Psoas muscle (tissue), 8 donors: Measurements from ENCODE around the gene ATP5F1B. TPM values are rescaled to one million over a fixed set of nuclear protein-coding genes. Genes with fewer than 3 reads are reported as not detected.

Experiments
- ATAC-seq, 4 donors: fragments of 200-7000 bp; cut with Tn5 transposase; one replicate each; pipeline ENCODE4 v1.9.1; 2020; ENCODE audit warnings: moderate library complexity in 3 of 4, mild to moderate bottlenecking in 2 of 4
- DNase-seq, 2 donors: peaks; one replicate each; pipeline ENCODE4 v3.0.0-alpha.2; 2020
- H3K27ac ChIP-seq: fragments of 200-600 bp; one replicate; pipeline ENCODE4 v1.8.0; 2022
- H3K27me3 ChIP-seq, 3 donors: fragments of 200-600 bp in 1 of 3; one replicate each; pipeline versions ENCODE4 v1.6.1 to v1.8.0; 2013 to 2022; ENCODE audit warnings: low read length in 2 of 3, mild to moderate bottlenecking in 2 of 3, moderate library complexity in 1 of 3; ENCODE audit not compliant: insufficient read depth in 3 of 3
- H3K36me3 ChIP-seq, 2 donors: fragments of 200-600 bp in 1 of 2; one replicate each; pipeline versions ENCODE4 v1.6.1 to v1.8.0; 2013 to 2022; ENCODE audit warnings: low read depth in 1 of 2, mild to moderate bottlenecking in 1 of 2, moderate library complexity in 1 of 2; ENCODE audit not compliant: insufficient read depth in 1 of 2
- H3K4me1 ChIP-seq: fragments of 200-600 bp; one replicate; pipeline ENCODE4 v1.8.0; 2022
- H3K4me3 ChIP-seq: fragments of 200-600 bp; one replicate; pipeline ENCODE4 v1.8.0; 2022; ENCODE audit warnings: mild to moderate bottlenecking
- H3K9me3 ChIP-seq: fragments of 200-600 bp; one replicate; pipeline ENCODE4 v1.8.0; 2022
- WGBS, 3 donors: extraction: QIAGEN DNeasy Blood & Tissue Kit; methylation state at CpG; one replicate each; pipeline versions ENCODE4 v1.1.6 to v1.1.7; 2013; 5-methylcytosine and 5-hydroxymethylcytosine counted together
- intact Hi-C, 2 donors: fragments of 100-400 bp; cut with DNase I; formaldehyde crosslinking; loops; one replicate each; pipeline versions ENCODE4 v1.11.0 to v1.14.2; 2022
- polyA plus RNA-seq, 3 donors: library from polyadenylated mRNA; stranded (reverse); fragments of 200-250 nt; gene quantifications; one replicate each; pipeline ENCODE4 v1.2.3, GENCODE V29; 2013
- total RNA-seq, 4 donors: library from RNA; stranded (reverse); fragmentation: NEBNext Ultra II Directional in 2 of 4; extraction: Animal tissue kit (Norgen Biotek cat#: 25700) in 2 of 4; gene quantifications; one replicate each; pipeline versions ENCODE4 v1.2.1 to v1.2.4, GENCODE V29; 2021 to 2023
- TF ChIP-seq, protein P1 (sequence below): fragments of 200-600 bp; IDR thresholded peaks from one replicate; pipeline ENCODE4 v1.8.0; 2022; ENCODE audit warnings: antibody characterized with exemption
- donor health status: healthy with polysubstance abuse.
- donor health status: DM: no; HTN: no; CAD: no; lungs with moderate emphysema.
- donor health status: Bipolar disorder and iron deficiency.
- donor health status: healthy.
- donor health status: DM: yes; HTN: yes; CAD: no.
- donor health status: DM: no; HTN: no; CAD: no.
- donor health status: DM: no; HTN: no; CAD: no.
- donor health status: DM: yes; HTN: yes; CAD: no.

Gene ATP5F1B
- total and polyA plus RNA-seq, 7 donors: 1,044 to 2,759 (median 1,450) TPM

DNA sequence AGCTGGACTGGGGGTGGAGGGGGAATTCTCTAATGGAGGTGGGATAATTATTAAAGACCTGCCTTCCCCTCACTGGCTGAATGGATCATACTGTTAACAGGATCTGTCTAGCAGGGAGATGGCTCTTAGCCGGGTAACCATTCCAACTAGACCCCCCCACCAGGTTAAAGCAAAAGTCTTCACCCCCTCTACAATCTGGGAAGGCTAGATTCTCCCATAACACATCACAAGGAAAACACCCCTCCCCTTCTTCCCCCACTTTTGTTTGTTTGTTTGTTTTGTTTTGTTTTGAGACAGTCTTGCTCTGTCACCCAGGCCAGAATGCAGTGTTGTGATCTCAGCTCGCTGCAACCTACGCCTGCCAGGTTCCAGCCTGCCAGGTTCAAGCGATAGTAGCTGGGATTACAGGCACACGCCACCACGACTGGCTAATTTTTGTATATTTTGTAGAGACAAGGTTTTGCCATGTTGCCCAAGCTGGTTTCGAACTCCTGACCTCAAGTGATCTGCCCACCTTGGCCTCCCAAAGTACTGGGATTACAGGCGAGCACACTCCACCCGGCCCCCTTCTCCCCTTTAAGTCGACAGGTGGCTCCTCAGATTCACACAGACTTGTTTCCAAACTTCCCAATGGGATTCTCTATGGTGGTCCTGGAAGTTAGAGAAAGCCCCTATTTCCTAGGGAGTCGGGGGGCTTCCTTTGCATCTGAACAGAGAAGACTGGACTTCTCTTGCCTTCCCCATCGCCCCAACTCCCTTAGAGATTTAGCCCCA lies 12.1 kb downstream of the ATP5F1B start:
- peak overlapping the region; percentile 90 for H3K27ac ChIP-seq
- intact Hi-C loops: loop anchor here in 1 of 2 donors (5.0 kb wide), 1 partner anchor 111 kb away; the partner anchor contains the start of gene RBMS2
- H3K27me3 ChIP-seq: no peaks in the 10 kb centered on the region
- H3K36me3 ChIP-seq: peaks cover 4 to 15% of the 10 kb centered on the region in 2 donors
- ATAC-seq: no peak
- no peaks in the 10 kb centered on the region for H3K9me3 ChIP-seq
- 18 to 41% (median 27%) methylated on average over 12 of the region's 12 CpGs for WGBS, 3 donors
- DNase-seq: no peak
- peaks cover 56% of the 10 kb centered on the region for H3K4me1 ChIP-seq
- TF ChIP-seq, protein P1, sequence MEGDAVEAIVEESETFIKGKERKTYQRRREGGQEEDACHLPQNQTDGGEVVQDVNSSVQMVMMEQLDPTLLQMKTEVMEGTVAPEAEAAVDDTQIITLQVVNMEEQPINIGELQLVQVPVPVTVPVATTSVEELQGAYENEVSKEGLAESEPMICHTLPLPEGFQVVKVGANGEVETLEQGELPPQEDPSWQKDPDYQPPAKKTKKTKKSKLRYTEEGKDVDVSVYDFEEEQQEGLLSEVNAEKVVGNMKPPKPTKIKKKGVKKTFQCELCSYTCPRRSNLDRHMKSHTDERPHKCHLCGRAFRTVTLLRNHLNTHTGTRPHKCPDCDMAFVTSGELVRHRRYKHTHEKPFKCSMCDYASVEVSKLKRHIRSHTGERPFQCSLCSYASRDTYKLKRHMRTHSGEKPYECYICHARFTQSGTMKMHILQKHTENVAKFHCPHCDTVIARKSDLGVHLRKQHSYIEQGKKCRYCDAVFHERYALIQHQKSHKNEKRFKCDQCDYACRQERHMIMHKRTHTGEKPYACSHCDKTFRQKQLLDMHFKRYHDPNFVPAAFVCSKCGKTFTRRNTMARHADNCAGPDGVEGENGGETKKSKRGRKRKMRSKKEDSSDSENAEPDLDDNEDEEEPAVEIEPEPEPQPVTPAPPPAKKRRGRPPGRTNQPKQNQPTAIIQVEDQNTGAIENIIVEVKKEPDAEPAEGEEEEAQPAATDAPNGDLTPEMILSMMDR: no peak
- H3K4me3 ChIP-seq: peak overlapping the region; percentile 77

DNA sequence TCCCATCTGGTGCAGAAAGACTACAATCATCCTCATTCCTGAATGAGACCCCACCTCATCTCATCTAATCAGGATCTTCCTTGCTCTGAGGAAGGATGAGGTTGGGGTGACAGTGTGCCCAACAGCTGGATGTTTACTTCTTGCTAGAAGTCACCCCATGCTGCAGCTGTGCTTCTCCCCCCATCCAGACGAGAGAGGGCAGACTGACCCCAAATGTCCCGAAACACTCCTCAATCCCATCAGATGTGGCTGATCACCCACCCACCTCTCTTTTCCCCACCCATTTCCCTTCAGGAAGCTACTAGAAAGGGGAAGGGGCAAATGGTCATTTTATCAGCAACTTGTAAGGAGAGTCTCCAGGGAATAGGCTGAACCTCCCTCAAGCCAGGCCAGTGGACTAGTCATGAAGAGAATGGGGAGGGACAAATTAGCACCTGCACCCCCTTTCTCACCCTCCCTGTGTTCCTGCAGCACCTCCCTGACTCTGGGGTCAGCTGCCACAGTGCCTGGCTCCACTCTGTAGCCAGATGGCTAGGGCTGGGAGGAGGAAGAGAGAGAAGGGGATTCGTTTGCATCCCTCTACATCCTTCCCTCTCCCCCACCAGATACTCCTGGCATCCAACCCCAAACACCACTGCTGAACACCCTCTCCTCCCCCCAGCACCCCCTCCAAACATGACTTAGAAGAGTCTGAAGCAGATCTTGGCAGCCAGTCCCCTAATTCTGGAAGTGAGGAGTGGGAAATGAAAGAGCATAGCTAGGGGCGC lies 12.9 kb downstream of the ATP5F1B start:
- intact Hi-C loops: loop anchor here in 1 of 2 donors (5.0 kb wide), 1 partner anchor 111 kb away; the partner anchor contains the start of gene RBMS2
- ATAC-seq (no peak), DNase-seq (no peak)
- Histone ChIP-seq H3K27ac (peak overlapping the region; percentile 90), H3K4me3 (peak overlapping the region; percentile 47), H3K27me3 (no peaks in the 10 kb centered on the region), H3K36me3 (peaks cover 0 to 8% of the 10 kb centered on the region in 2 donors), H3K4me1 (peaks cover 56% of the 10 kb centered on the region), H3K9me3 (no peaks in the 10 kb centered on the region)
- TF ChIP-seq, protein P1: no peak
- WGBS, 3 donors: 28 to 43% (median 34%) methylated on average over 4 of the region's 4 CpGs

DNA sequence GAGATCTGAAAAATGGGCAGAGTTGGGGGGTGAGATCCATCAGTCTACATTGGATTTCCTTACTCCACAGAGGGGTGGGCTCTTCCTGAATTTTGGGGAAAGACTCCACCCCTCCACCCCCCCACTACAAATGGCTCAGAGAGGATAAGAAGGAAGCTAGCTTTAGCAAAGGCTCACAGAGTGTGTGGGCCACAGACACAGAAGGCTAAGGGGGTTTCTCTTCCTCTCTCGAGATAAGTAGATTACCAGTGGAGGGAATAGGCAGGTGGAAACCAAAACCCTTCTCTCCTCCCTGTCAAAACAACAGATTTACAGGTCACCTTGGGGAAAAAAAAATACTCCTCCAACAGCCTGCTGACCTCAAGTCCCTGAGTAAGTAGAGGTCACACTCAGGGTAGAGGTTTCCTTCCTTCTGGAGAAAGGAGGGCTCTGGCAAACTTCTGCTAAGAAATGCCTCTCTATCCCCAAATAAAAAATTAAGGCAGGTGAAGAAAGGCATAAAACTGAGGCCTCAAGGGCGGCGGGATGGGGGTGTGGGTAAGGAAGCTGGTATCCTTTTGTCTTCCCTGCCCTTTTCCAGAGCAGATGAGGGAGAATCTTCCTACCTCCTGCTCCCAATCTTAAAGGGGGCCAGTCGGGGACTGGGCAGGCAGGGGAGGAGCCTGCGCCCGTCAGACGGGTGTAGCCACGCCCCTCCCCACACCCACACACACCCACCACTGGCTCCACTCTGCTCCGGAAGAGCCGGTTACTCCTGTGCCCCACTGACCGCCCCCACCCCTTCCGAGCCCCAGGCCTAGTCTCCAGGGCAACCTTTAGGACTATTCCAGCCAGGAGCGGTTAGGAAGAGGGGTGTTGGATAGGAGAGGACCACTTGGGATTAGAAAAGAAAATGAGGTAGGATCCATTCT lies 13.7 kb downstream of the ATP5F1B start:
- H3K27me3 ChIP-seq: no peaks in the 10 kb centered on the region
- intact Hi-C loops: loop anchor here in 1 of 2 donors (5.0 kb wide), 1 partner anchor 110 kb away; the partner anchor contains the start of gene RBMS2
- H3K36me3 ChIP-seq: peaks cover 0 to 5% of the 10 kb centered on the region in 2 donors
- peak overlapping the region; percentile 30 for H3K27ac ChIP-seq
- TF ChIP-seq, protein P1: no peak
- ATAC-seq (no peak), DNase-seq (peak; percentile 74 to 80)
- no peaks in the 10 kb centered on the region for H3K9me3 ChIP-seq
- peak overlapping the region; percentile 47 for H3K4me3 ChIP-seq
- WGBS, 3 donors: 8 to 16% (median 11%) methylated on average over 13 of the region's 13 CpGs
- peaks cover 50% of the 10 kb centered on the region for H3K4me1 ChIP-seq

DNA sequence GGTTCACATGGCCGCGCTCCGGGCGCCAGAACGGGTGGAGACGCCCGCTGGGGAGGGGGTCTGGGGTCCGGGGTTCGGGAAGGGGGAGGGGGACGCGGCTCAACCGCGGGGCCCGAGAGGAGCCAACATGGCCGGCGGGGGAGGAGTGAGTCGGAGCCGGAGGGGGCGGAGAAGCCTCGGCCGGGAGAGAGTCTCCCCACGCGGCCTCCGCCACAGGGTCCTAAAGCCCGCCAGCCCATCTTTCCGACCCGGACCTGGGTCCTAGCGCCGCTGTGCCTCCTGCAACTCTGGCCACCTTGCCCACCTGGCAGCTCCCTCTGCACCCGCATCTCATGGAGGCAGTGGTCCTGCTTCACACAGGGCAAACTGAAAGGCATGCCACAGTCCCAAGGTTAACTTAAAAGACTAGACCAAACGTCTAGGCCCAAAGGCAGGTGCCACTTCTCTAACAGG lies 15.6 kb downstream of the ATP5F1B start, which contains the start of gene BAZ2A:
Gene BAZ2A, minus strand, starts transcription at position 147 of the 453 bp plus-strand sequence. CDS start 12,796 bp downstream, outside the sequence.
- H3K27me3 ChIP-seq: no peaks in the 10 kb centered on the region
- H3K4me3 ChIP-seq: peak within 1 kb of the TSS; percentile 82
- H3K4me1 ChIP-seq: peaks cover 48% of the 10 kb centered on the region
- TF ChIP-seq, protein P1: no peak
- ATAC-seq (peak; percentile 86 to 88 (median 86)), DNase-seq (peak; percentile 91 to 93)
- H3K27ac ChIP-seq: peak within 1 kb of the TSS; percentile 92
- H3K9me3 ChIP-seq: no peaks in the 10 kb centered on the region
- intact Hi-C loops: loop anchor here in 1 of 2 donors (5.0 kb wide), 1 partner anchor 108 kb away; the partner anchor contains the start of gene RBMS2
- WGBS, 3 donors: 0 to 1% (median 1%) methylated on average over 17 to 31 of the region's 31 CpGs
- H3K36me3 ChIP-seq: peaks cover 0 to 12% of the 10 kb centered on the region in 2 donors
